Lower lobe of right lung (tissue), 2 donors: ENCODE results near the gene PRRT1. TPM values are rescaled to one million over a fixed set of nuclear protein-coding genes. Genes with fewer than 3 reads are reported as not detected.

Experiments
- ATAC-seq, 2 donors: fragments of 200-7000 bp; cut with Tn5 transposase; one replicate each; pipeline ENCODE4 v1.9.1; 2020 to 2022; ENCODE audit warnings: mild to moderate bottlenecking in 2 of 2, moderate library complexity in 2 of 2
- DNase-seq: peaks from one replicate; pipeline ENCODE4 v3.0.0-alpha.2; 2020
- H3K27ac ChIP-seq: fragments of 200-600 bp; one replicate; pipeline ENCODE4 v1.8.0; 2022
- H3K27me3 ChIP-seq: fragments of 200-600 bp; one replicate; pipeline ENCODE4 v1.8.0; 2022; ENCODE audit warnings: low read depth
- H3K36me3 ChIP-seq: fragments of 200-600 bp; one replicate; pipeline ENCODE4 v1.8.0; 2022; ENCODE audit warnings: mild to moderate bottlenecking
- H3K4me1 ChIP-seq: fragments of 200-600 bp; one replicate; pipeline ENCODE4 v1.8.0; 2022
- H3K4me3 ChIP-seq: fragments of 200-600 bp; one replicate; pipeline ENCODE4 v1.8.0; 2022; ENCODE audit warnings: mild to moderate bottlenecking
- H3K9me3 ChIP-seq: fragments of 200-600 bp; one replicate; pipeline ENCODE4 v1.8.0; 2022
- CTCF ChIP-seq: fragments of 200-600 bp; IDR thresholded peaks from one replicate; pipeline ENCODE4 v1.8.0; 2022; ENCODE audit warnings: antibody characterized with exemption, mild to moderate bottlenecking
- intact Hi-C: fragments of 100-400 bp; cut with DNase I; formaldehyde crosslinking; loops from one replicate; pipeline ENCODE4 v1.11.0; 2022
- total RNA-seq: library from RNA; stranded (reverse); fragmentation: NEBNext Ultra II Directional; extraction: Animal tissue kit (Norgen Biotek cat#: 25700); gene quantifications from one replicate; pipeline ENCODE4 v1.2.1, GENCODE V29; 2021
- donor health status: DM: no; HTN: yes; CAD: no; lungs with severe emphysema.

The PRRT1 gene
- total RNA-seq, 1 donor from 2014 or later: 1.2 TPM

- TF ChIP-seq CTCF: no peak
- DNase-seq: no peak
- H3K27me3 ChIP-seq: no peaks in the 10 kb centered on the region
- intact Hi-C loops: no loop called here
- peaks cover 76% of the 10 kb centered on the region for H3K4me1 ChIP-seq
- peak overlapping the region; percentile 61 for H3K4me3 ChIP-seq
- H3K36me3 ChIP-seq: no peaks in the 10 kb centered on the region
- peak overlapping the region; percentile 85 for H3K27ac ChIP-seq
- no peaks in the 10 kb centered on the region for H3K9me3 ChIP-seq
- no peak for ATAC-seq
Observed at GRCh38 chr6:32109765-32110160, 42.0 kb downstream of the PRRT1 start.

GRCh38 chr6:32109114-32109764 is 42.5 kb downstream of the PRRT1 start, which contains the start of gene TNXB:
TSS of gene TNXB (minus strand) at chr6:32109338. CDS start at chr6:32098198, 11,140 bp downstream.
- intact Hi-C loops: no loop called here
- DNase-seq: no peak
- no peak for TF ChIP-seq CTCF

GRCh38 chr6:32108727-32109113 is 43.0 kb downstream of the PRRT1 start:
- peaks cover 66% of the 10 kb centered on the region for H3K4me1 ChIP-seq

More at GRCh38 chr6:32109114-32109764, 42.5 kb downstream of the PRRT1 start, which contains the start of gene TNXB:
- peak; percentile 7 to 37 for ATAC-seq
- peaks cover 71% of the 10 kb centered on the region for H3K4me1 ChIP-seq
- no peaks in the 10 kb centered on the region for H3K36me3 ChIP-seq
- peak within 1 kb of the TSS; percentile 85 for H3K27ac ChIP-seq
- no peaks in the 10 kb centered on the region for H3K27me3 ChIP-seq
- no peaks in the 10 kb centered on the region for H3K9me3 ChIP-seq
- peak within 1 kb of the TSS; percentile 61 for H3K4me3 ChIP-seq

GRCh38 chr6:32108094-32108627 is 43.6 kb downstream of the PRRT1 start:
- ATAC-seq (peak; percentile 48 to 52), DNase-seq (no peak)
- no peaks in the 10 kb centered on the region for H3K9me3 ChIP-seq
- H3K27ac ChIP-seq: peak overlapping the region; percentile 85
- H3K36me3 ChIP-seq: no peaks in the 10 kb centered on the region
- H3K4me1 ChIP-seq: peaks cover 60% of the 10 kb centered on the region
- peak overlapping the region; percentile 61 for H3K4me3 ChIP-seq
- intact Hi-C loops: no loop called here
- no peak for TF ChIP-seq CTCF
- no peaks in the 10 kb centered on the region for H3K27me3 ChIP-seq

More at GRCh38 chr6:32108727-32109113, 43.0 kb downstream of the PRRT1 start:
- intact Hi-C loops: no loop called here
- no peaks in the 10 kb centered on the region for H3K9me3 ChIP-seq
- H3K36me3 ChIP-seq: no peaks in the 10 kb centered on the region
- H3K27ac ChIP-seq: peak overlapping the region; percentile 85
- H3K4me3 ChIP-seq: peak overlapping the region; percentile 61
- H3K27me3 ChIP-seq: no peaks in the 10 kb centered on the region
- no peak for TF ChIP-seq CTCF
- DNase-seq: no peak
- ATAC-seq: no peak

DNA sequence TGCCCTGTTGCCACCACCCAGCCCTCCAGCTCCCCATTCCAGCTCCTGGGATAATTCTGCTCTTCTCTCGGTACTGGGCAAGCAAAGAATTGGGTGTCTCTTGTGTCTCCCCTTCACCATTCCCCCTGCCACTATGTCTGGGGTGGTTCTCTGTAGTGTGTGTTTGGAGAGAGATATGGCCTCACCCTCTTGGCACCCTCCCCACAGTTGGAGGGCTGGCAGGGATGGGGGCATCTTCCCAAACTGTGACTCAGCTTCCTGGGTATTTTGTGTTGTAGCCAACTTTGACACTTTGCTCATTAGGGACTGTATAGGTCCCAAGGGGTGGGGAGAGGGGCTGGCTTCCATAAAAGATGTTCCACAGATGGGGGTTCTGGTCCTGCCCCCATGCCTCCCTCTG is 44.3 kb downstream of the PRRT1 start:
- intact Hi-C loops: no loop called here
- Histone ChIP-seq H3K27me3 (no peaks in the 10 kb centered on the region), H3K27ac (peak overlapping the region; percentile 85), H3K9me3 (no peaks in the 10 kb centered on the region), H3K36me3 (no peaks in the 10 kb centered on the region), H3K4me3 (peak overlapping the region; percentile 61), H3K4me1 (peaks cover 53% of the 10 kb centered on the region)
- no peak for DNase-seq
- ATAC-seq: peak in 1 of 2 donors; percentile 17
- no peak for TF ChIP-seq CTCF
